HepG2 (cell line): ENCODE data around the gene ARSB.

Source experiments
- POLR2A ChIP-seq, 2 experiments: IDR thresholded peaks; 2 replicates each; pipeline ENCODE4 v1.6.1; 2011; ENCODE audit warnings: low read depth in 2 of 2, low read length in 2 of 2, mild to moderate bottlenecking in 1 of 2, moderate library complexity in 1 of 2; ENCODE audit not compliant: insufficient read depth in 1 of 2
- SNAI1 ChIP-seq: sonication (generic); formaldehyde crosslinking; IDR thresholded peaks from 2 replicates; pipeline ENCODE4 v1.5.0; 2020; ENCODE audit warnings: mild to moderate bottlenecking, missing genetic modification reagents, borderline replicate concordance
- ZNF205 ChIP-seq: IDR thresholded peaks from 2 replicates; pipeline ENCODE4 v1.6.1; 2018; ENCODE audit warnings: missing biosample characterization, missing genetic modification reagents

- TF ChIP-seq ZNF205 (CRISPR knock-in tag) (no peak), SNAI1 (CRISPR knock-in tag) (no peak), POLR2A (IDR thresholded peaks at IDR 0.05; ENCODE audit: insufficient read depth in 1 of 2, low read depth in 2 of 2, low read length in 2 of 2) (no peak)
Observed at GRCh38 chr5:78819166-78819565, 165.9 kb downstream of the ARSB start.
